KMS-11 (cell line): Measurements from ENCODE around the gene P2RY1.
"Not testable (repeated sequence)": the region's sequence is repeated elsewhere in the genome, so short reads cannot be mapped to it uniquely, and the experiment has no call there.

Experiments
- H2AFZ ChIP-seq: fragments of 200-600 bp; sonication (generic); 2 replicates; pipeline ENCODE4 v1.6.1; 2016; ENCODE audit warnings: antibody characterized with exemption, mixed run types, low read depth
- H3K27ac ChIP-seq: fragments of 200-600 bp; sonication (generic); 2 replicates; pipeline ENCODE4 v1.6.1; 2016; ENCODE audit warnings: mild to moderate bottlenecking, mixed run types
- H3K27me3 ChIP-seq: fragments of 200-600 bp; sonication (generic); 2 replicates; pipeline ENCODE4 v1.6.1; 2017; ENCODE audit warnings: mild to moderate bottlenecking, low read depth, mixed run types, moderate library complexity; ENCODE audit not compliant: insufficient read depth
- H3K36me3 ChIP-seq: fragments of 200-600 bp; sonication (generic); 2 replicates; pipeline ENCODE4 v1.6.1; 2017; ENCODE audit warnings: mild to moderate bottlenecking, mixed run types; ENCODE audit not compliant: insufficient read depth
- H3K4me1 ChIP-seq: fragments of 200-600 bp; sonication (generic); 2 replicates; pipeline ENCODE4 v1.6.1; 2016; ENCODE audit warnings: mild to moderate bottlenecking, low read depth, mixed run types; ENCODE audit not compliant: poor library complexity, severe bottlenecking
- H3K4me2 ChIP-seq: fragments of 200-600 bp; sonication (generic); 2 replicates; pipeline ENCODE4 v1.7.0; 2016; ENCODE audit warnings: mild to moderate bottlenecking, mixed run types
- H3K4me3 ChIP-seq: fragments of 200-600 bp; sonication (generic); IDR thresholded peaks from 2 replicates; pipeline ENCODE4 v1.6.1; 2017; ENCODE audit warnings: low read depth, low read length, mixed read lengths; ENCODE audit not compliant: insufficient read depth
- H3K79me2 ChIP-seq: fragments of 200-600 bp; sonication (generic); 2 replicates; pipeline ENCODE4 v1.6.1; 2016; ENCODE audit warnings: low read depth, mixed run types; ENCODE audit not compliant: insufficient read depth
- H3K9ac ChIP-seq: fragments of 200-600 bp; sonication (generic); 2 replicates; pipeline ENCODE4 v1.6.1; 2016; ENCODE audit warnings: mild to moderate bottlenecking, mixed run types
- H4K20me1 ChIP-seq: fragments of 200-600 bp; sonication (generic); 2 replicates; pipeline ENCODE4 v1.6.1; 2016; ENCODE audit warnings: mild to moderate bottlenecking, mixed run types; ENCODE audit not compliant: insufficient read depth
- CTCF ChIP-seq: fragments of 200-600 bp; sonication (generic); conservative IDR thresholded peaks from 2 replicates; pipeline ENCODE4 v1.6.1; 2017; ENCODE audit warnings: low read depth, mild to moderate bottlenecking, antibody characterized with exemption, low read length, moderate library complexity, mixed read lengths

The P2RY1 gene

GRCh38 chr3:152860736-152861135 is 25.8 kb downstream of the P2RY1 start:
- Histone ChIP-seq H3K27ac (no peak overlapping the region), H3K4me1 (no peaks in the 10 kb centered on the region), H3K4me3 (no peak overlapping the region), H2AFZ (no peak overlapping the region), H3K9ac (no peak overlapping the region), H3K4me2 (no peak overlapping the region), H3K36me3 (no peaks in the 10 kb centered on the region), H4K20me1 (no peaks in the 10 kb centered on the region), H3K27me3 (no peaks in the 10 kb centered on the region), H3K79me2 (no peaks in the 10 kb centered on the region)
- TF ChIP-seq CTCF: no peak

GRCh38 chr3:152865668-152866245 is 30.8 kb downstream of the P2RY1 start:
- Histone ChIP-seq H2AFZ (no peak overlapping the region), H3K36me3 (no peaks in the 10 kb centered on the region), H3K4me3 (no peak overlapping the region), H4K20me1 (no peaks in the 10 kb centered on the region), H3K27ac (no peak overlapping the region), H3K4me1 (no peaks in the 10 kb centered on the region), H3K9ac (no peak overlapping the region), H3K79me2 (no peaks in the 10 kb centered on the region), H3K27me3 (no peaks in the 10 kb centered on the region), H3K4me2 (no peak overlapping the region)
- TF ChIP-seq CTCF: no peak

GRCh38 chr3:152870027-152870426 is 35.1 kb downstream of the P2RY1 start:
- H3K4me3 ChIP-seq: no peak overlapping the region
- H3K4me2 ChIP-seq: no peak overlapping the region
- H3K4me1 ChIP-seq: no peaks in the 10 kb centered on the region
- H3K27me3 ChIP-seq: no peaks in the 10 kb centered on the region
- no peak overlapping the region for H3K27ac ChIP-seq
- H3K36me3 ChIP-seq: no peaks in the 10 kb centered on the region
- TF ChIP-seq CTCF: no peak
- H4K20me1 ChIP-seq: no peaks in the 10 kb centered on the region
- no peaks in the 10 kb centered on the region for H3K79me2 ChIP-seq
- no peak overlapping the region for H2AFZ ChIP-seq
- no peak overlapping the region for H3K9ac ChIP-seq

GRCh38 chr3:152873314-152873713 is 38.4 kb downstream of the P2RY1 start:
- not testable (repeated sequence) for H2AFZ ChIP-seq, H3K27me3 ChIP-seq, H3K9ac ChIP-seq, H3K4me3 ChIP-seq, H3K4me2 ChIP-seq, H3K27ac ChIP-seq, H4K20me1 ChIP-seq, H3K79me2 ChIP-seq, H3K4me1 ChIP-seq, H3K36me3 ChIP-seq

- Histone ChIP-seq H3K9ac (no peak overlapping the region), H3K27me3 (no peaks in the 10 kb centered on the region), H3K4me2 (no peak overlapping the region), H3K4me3 (no peak overlapping the region), H3K36me3 (no peaks in the 10 kb centered on the region), H2AFZ (no peak overlapping the region), H4K20me1 (no peaks in the 10 kb centered on the region), H3K79me2 (no peaks in the 10 kb centered on the region), H3K4me1 (no peaks in the 10 kb centered on the region), H3K27ac (no peak overlapping the region)
- TF ChIP-seq CTCF: no peak
These were observed 40.2 kb downstream of the P2RY1 start for GRCh38 chr3:152874896-152875749.
